Left ventricle myocardium superior (tissue), 1 donor: ENCODE data around the gene GNB3. TPM values are rescaled to one million over a fixed set of nuclear protein-coding genes. Genes with fewer than 3 reads are reported as not detected.
"Not testable (repeated sequence)": the region's sequence is repeated elsewhere in the genome, so short reads cannot be mapped to it uniquely, and the experiment has no call there.

Experiments
- ATAC-seq: fragments of 200-7000 bp; cut with Tn5 transposase; one replicate; pipeline ENCODE4 v1.9.1; 2020; ENCODE audit warnings: mild to moderate bottlenecking, moderate library complexity
- DNase-seq: peaks from one replicate; pipeline ENCODE4 v3.0.0-alpha.2; 2020
- intact Hi-C: fragments of 100-400 bp; cut with micrococcal nuclease; formaldehyde crosslinking; loops from one replicate; pipeline ENCODE4 v1.11.0; 2022
- total RNA-seq: library from RNA; stranded (reverse); fragmentation: NEBNext Ultra II Directional; extraction: Animal tissue kit (Norgen Biotek cat#: 25700); gene quantifications from one replicate; pipeline ENCODE4 v1.2.1, GENCODE V29; 2021
- donor health status: DM: no; HTN: yes; CAD: no; lungs with severe emphysema.

GNB3 gene
- total RNA-seq, 1 donor from 2014 or later = 5.4 TPM

GRCh38 chr12:6890789-6891645 lies 50.3 kb downstream of the GNB3 start:
- intact Hi-C loops = no loop called here
- ATAC-seq (peak; percentile 98), DNase-seq (peak; percentile 100)

DNA sequence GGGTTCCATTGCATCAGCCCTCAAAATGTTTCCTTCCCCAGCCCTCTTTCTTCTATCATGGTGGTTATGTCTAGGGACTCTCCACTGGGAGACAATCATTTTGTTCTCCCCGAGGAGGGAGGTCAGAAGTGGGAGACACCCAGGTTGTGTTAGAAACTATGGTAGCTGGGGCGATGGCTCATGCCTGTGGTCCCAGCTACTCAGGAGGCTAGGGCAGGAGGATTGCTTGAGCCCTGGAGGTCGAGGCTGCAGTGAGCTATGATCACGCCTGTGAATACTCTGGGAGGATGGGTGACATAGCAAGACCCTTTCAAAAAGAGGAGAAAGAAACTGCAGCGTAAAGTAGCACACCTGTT lies 50.9 kb downstream of the GNB3 start:
- intact Hi-C loops = no loop called here
- DNase-seq = no peak
- ATAC-seq = peak; percentile 2

GRCh38 chr12:6892683-6893082 lies 52.0 kb downstream of the GNB3 start:
- ATAC-seq, DNase-seq, intact Hi-C loops: not testable (repeated sequence)

- intact Hi-C loops = no loop called here
- DNase-seq = no peak
- ATAC-seq = no peak
These were observed 53.6 kb downstream of the GNB3 start for GRCh38 chr12:6894321-6894720.

Other genes with a start within 250 kb of the GNB3 start
- gene CHD4, start 233.5 kb upstream of the GNB3 start, total RNA-seq = 159 TPM
- 8.6 TPM for gene LPAR5, start 205.0 kb upstream of the GNB3 start, total RNA-seq
- 2.2 TPM for gene ACRBP, start 193.5 kb upstream of the GNB3 start, total RNA-seq
- gene ING4, start 177.8 kb upstream of the GNB3 start, total RNA-seq = 30.1 TPM
- 31.8 TPM for gene ZNF384, start 151.6 kb upstream of the GNB3 start, total RNA-seq
- gene PIANP, start 140.1 kb upstream of the GNB3 start, total RNA-seq = 0.25 TPM
- gene COPS7A, start 116.9 kb upstream of the GNB3 start, total RNA-seq = 81.9 TPM
- 158 TPM for gene MLF2, start 87.8 kb upstream of the GNB3 start, total RNA-seq
- gene PTMS, start 74.6 kb upstream of the GNB3 start, total RNA-seq = 133 TPM
- 0.37 TPM for gene LAG3, start 68.4 kb upstream of the GNB3 start, total RNA-seq
- gene CD4, start 51.4 kb upstream of the GNB3 start, total RNA-seq = 8.4 TPM
- gene GPR162, start 19.1 kb upstream of the GNB3 start, total RNA-seq = 5.3 TPM
- gene P3H3, start 12.5 kb upstream of the GNB3 start, total RNA-seq = 11.5 TPM
- 0.32 TPM for gene CDCA3, start 10.4 kb downstream of the GNB3 start, total RNA-seq
- 66.2 TPM for gene USP5, start 11.2 kb downstream of the GNB3 start, total RNA-seq
- gene TPI1, start 26.6 kb downstream of the GNB3 start, total RNA-seq = 855 TPM
- gene SPSB2, start 32.4 kb downstream of the GNB3 start, total RNA-seq = 2.2 TPM
- gene LRRC23, start 63.9 kb downstream of the GNB3 start, total RNA-seq = 7.7 TPM
- 12.0 TPM for gene ENO2, start 73.7 kb downstream of the GNB3 start, total RNA-seq
- 83.1 TPM for gene ATN1, start 87.0 kb downstream of the GNB3 start, total RNA-seq
- gene RNU7-1, start 102.9 kb downstream of the GNB3 start, total RNA-seq = not detected
- gene C12orf57, start 103.1 kb downstream of the GNB3 start, total RNA-seq = 238 TPM
- 6.0 TPM for gene PTPN6, start 110.4 kb downstream of the GNB3 start, total RNA-seq
- 150 TPM for gene PHB2, start 129.7 kb downstream of the GNB3 start, total RNA-seq
- gene EMG1, start 130.0 kb downstream of the GNB3 start, total RNA-seq = 39.4 TPM
- gene LPCAT3, start 177.6 kb downstream of the GNB3 start, total RNA-seq = 55.9 TPM
- 116 TPM for gene C1S, start 219.8 kb downstream of the GNB3 start, total RNA-seq